Measurements from ENCODE around the gene AFF3.

AFF3 gene

DNA sequence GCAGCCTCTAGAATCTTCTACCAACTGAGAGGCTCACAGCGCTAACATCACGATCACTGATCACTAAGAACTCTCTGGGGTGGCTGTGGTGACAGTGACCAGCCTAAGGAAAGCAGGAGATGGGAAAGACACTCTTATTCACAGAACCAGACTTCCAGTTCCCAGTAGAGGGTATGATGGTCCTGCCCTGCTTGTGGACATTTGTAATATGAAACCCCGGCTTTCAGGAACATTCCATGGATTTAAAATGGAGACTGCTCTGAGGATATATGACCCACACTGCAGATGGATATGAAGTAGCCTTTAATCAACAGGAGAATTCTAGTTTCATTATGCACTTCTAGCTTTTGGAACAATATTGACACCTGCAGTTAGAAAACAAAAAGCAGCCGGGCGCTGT lies 131.8 kb downstream of the AFF3 start:
- no peak for TF ChIP-seq FOXM1 (IDR thresholded peaks at IDR 0.05; ENCODE audit: borderline replicate concordance, low read depth)
- no peak for TF ChIP-seq CEBPB (IDR thresholded peaks at IDR 0.05)
- no peak for TF ChIP-seq RAD21 (IDR thresholded peaks at IDR 0.05; ENCODE audit: low read depth)
- TF ChIP-seq TAF1 (IDR thresholded peaks at IDR 0.05; ENCODE audit: low read depth), result no peak
- no peak for TF ChIP-seq YY1 (IDR thresholded peaks at IDR 0.05; ENCODE audit: low read depth)
- no peak for TF ChIP-seq TEAD4 (IDR thresholded peaks at IDR 0.05)
- no peak for TF ChIP-seq EP300 (IDR thresholded peaks at IDR 0.05; ENCODE audit: borderline replicate concordance)
- TF ChIP-seq, protein P1, sequence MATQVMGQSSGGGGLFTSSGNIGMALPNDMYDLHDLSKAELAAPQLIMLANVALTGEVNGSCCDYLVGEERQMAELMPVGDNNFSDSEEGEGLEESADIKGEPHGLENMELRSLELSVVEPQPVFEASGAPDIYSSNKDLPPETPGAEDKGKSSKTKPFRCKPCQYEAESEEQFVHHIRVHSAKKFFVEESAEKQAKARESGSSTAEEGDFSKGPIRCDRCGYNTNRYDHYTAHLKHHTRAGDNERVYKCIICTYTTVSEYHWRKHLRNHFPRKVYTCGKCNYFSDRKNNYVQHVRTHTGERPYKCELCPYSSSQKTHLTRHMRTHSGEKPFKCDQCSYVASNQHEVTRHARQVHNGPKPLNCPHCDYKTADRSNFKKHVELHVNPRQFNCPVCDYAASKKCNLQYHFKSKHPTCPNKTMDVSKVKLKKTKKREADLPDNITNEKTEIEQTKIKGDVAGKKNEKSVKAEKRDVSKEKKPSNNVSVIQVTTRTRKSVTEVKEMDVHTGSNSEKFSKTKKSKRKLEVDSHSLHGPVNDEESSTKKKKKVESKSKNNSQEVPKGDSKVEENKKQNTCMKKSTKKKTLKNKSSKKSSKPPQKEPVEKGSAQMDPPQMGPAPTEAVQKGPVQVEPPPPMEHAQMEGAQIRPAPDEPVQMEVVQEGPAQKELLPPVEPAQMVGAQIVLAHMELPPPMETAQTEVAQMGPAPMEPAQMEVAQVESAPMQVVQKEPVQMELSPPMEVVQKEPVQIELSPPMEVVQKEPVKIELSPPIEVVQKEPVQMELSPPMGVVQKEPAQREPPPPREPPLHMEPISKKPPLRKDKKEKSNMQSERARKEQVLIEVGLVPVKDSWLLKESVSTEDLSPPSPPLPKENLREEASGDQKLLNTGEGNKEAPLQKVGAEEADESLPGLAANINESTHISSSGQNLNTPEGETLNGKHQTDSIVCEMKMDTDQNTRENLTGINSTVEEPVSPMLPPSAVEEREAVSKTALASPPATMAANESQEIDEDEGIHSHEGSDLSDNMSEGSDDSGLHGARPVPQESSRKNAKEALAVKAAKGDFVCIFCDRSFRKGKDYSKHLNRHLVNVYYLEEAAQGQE (IDR thresholded peaks at IDR 0.05; ENCODE audit: low read depth), result no peak
- TF ChIP-seq EGR1 (IDR thresholded peaks at IDR 0.05), result no peak
- TF ChIP-seq NFIC (IDR thresholded peaks at IDR 0.05), result no peak
- TF ChIP-seq ZBTB7A (IDR thresholded peaks at IDR 0.05; ENCODE audit: low read depth), result no peak
- TF ChIP-seq, protein P2, sequence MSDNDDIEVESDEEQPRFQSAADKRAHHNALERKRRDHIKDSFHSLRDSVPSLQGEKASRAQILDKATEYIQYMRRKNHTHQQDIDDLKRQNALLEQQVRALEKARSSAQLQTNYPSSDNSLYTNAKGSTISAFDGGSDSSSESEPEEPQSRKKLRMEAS (IDR thresholded peaks at IDR 0.05), result no peak
- TF ChIP-seq, protein P3, sequence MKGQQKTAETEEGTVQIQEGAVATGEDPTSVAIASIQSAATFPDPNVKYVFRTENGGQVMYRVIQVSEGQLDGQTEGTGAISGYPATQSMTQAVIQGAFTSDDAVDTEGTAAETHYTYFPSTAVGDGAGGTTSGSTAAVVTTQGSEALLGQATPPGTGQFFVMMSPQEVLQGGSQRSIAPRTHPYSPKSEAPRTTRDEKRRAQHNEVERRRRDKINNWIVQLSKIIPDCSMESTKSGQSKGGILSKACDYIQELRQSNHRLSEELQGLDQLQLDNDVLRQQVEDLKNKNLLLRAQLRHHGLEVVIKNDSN (IDR thresholded peaks at IDR 0.05), result no peak
- TF ChIP-seq TCF12 (IDR thresholded peaks at IDR 0.05; ENCODE audit: low read depth), result no peak
- TF ChIP-seq CREB1 (IDR thresholded peaks at IDR 0.05; ENCODE audit: low read depth), result no peak

DNA sequence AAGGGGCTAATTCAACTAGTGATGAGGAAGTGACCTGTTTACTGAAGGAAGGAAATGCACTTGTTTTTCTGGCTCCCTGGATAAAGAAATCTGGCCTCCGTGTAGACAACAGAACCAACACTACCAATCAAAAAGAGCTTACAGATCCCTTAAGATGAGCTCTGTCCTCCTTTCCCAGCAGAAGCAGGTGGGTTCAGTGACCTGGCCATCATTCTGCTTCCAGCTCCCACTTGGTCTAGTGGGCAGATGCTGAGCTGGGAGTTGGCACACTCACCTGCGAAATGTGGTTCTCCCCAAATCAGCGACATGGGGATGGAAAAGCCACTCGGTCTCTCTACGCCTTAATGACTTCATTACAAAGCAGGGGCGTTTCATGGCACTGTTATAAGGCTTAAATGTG lies 132.6 kb downstream of the AFF3 start:
- no peak for TF ChIP-seq EP300 (IDR thresholded peaks at IDR 0.05; ENCODE audit: borderline replicate concordance)
- TF ChIP-seq, protein P2 (IDR thresholded peaks at IDR 0.05), result no peak
- no peak for TF ChIP-seq TAF1 (IDR thresholded peaks at IDR 0.05; ENCODE audit: low read depth)
- no peak for TF ChIP-seq TEAD4 (IDR thresholded peaks at IDR 0.05)
- no peak for TF ChIP-seq CREB1 (IDR thresholded peaks at IDR 0.05; ENCODE audit: low read depth)
- TF ChIP-seq, protein P1 (IDR thresholded peaks at IDR 0.05; ENCODE audit: low read depth), result no peak
- no peak for TF ChIP-seq EGR1 (IDR thresholded peaks at IDR 0.05)
- TF ChIP-seq, protein P3 (IDR thresholded peaks at IDR 0.05), result no peak
- no peak for TF ChIP-seq ZBTB7A (IDR thresholded peaks at IDR 0.05; ENCODE audit: low read depth)
- no peak for TF ChIP-seq RAD21 (IDR thresholded peaks at IDR 0.05; ENCODE audit: low read depth)
- no peak for TF ChIP-seq TCF12 (IDR thresholded peaks at IDR 0.05; ENCODE audit: low read depth)
- no peak for TF ChIP-seq FOXM1 (IDR thresholded peaks at IDR 0.05; ENCODE audit: borderline replicate concordance, low read depth)
- no peak for TF ChIP-seq NFIC (IDR thresholded peaks at IDR 0.05)
- no peak for TF ChIP-seq YY1 (IDR thresholded peaks at IDR 0.05; ENCODE audit: low read depth)

DNA sequence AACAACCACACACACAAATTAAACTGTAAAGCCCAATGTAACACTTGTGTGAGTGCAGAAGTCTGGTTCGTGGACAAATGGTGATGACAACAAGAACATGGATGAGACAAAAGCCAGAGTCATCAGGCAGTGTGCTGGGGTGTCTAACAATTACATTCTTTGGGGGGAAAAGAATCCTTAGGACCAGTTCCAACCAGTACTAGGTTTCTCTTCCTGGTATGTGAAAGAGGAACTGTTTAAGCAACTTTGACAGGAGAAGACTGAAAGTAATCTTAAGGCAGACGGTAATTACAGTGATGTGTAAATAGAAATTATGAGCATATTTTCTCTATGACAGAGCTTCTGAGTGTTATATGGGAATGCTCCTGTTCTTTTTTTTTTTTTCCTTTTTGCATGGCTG lies 133.4 kb downstream of the AFF3 start:
- no peak for TF ChIP-seq TAF1 (IDR thresholded peaks at IDR 0.05; ENCODE audit: low read depth)
- TF ChIP-seq NFIC (IDR thresholded peaks at IDR 0.05), result no peak
- TF ChIP-seq EGR1 (IDR thresholded peaks at IDR 0.05), result no peak
- TF ChIP-seq, protein P1 (IDR thresholded peaks at IDR 0.05; ENCODE audit: low read depth), result no peak
- no peak for TF ChIP-seq EP300 (IDR thresholded peaks at IDR 0.05; ENCODE audit: borderline replicate concordance)
- TF ChIP-seq, protein P2 (IDR thresholded peaks at IDR 0.05), result no peak

DNA sequence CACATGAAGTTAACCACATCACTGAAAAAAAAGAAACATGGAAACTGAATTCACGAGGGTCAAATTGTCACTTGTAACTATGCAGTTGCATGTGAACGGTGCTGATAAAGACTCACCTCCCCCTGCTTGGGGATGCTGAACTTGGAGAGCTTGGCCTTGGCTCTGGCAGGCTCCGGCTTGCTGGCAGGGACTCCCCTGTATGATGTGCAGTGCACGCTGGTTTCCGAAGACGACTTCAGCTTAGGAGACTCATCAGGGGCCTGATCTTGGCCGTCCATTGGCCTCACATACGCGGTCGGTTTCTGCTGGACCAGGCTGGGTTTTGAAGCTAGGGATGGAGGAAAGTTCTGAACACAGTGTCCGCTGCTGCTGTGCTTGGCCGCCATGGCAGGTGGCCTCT lies 135.9 kb downstream of the AFF3 start:
- TF ChIP-seq CEBPB (IDR thresholded peaks at IDR 0.05) (no peak), RAD21 (IDR thresholded peaks at IDR 0.05; ENCODE audit: low read depth) (no peak), YY1 (IDR thresholded peaks at IDR 0.05; ENCODE audit: low read depth) (no peak), TEAD4 (IDR thresholded peaks at IDR 0.05) (no peak), EGR1 (IDR thresholded peaks at IDR 0.05) (no peak)
- TF ChIP-seq, protein P3 (IDR thresholded peaks at IDR 0.05), result no peak
- TF ChIP-seq, protein P1 (IDR thresholded peaks at IDR 0.05; ENCODE audit: low read depth), result no peak
- TF ChIP-seq, protein P2 (IDR thresholded peaks at IDR 0.05), result no peak

All from Ishikawa (cell line).